Body of pancreas (tissue), 4 donors: ENCODE data around the gene KMT2C. TPM values are rescaled to one million over a fixed set of nuclear protein-coding genes. Genes with fewer than 3 reads are reported as not detected.
A peak's percentile ranks its signal among the peaks of the same experiment; 100 is the strongest.
"Not testable (repeated sequence)": the region's sequence is repeated elsewhere in the genome, so short reads cannot be mapped to it uniquely, and the experiment has no call there.

Source experiments
- ATAC-seq: fragments of 150-250 bp; one replicate; pipeline ENCODE4 v1.9.1; 2016
- DNase-seq, 4 donors: peaks; one replicate each; pipeline ENCODE4 v3.0.0-alpha.2; 2019
- H3K27ac ChIP-seq, 4 donors: fragments of 200-600 bp; sonication (generic); 1 replicate in 3 of 4; 2 replicates in 1 of 4; pipeline versions ENCODE4 v1.5.1 to v1.6.1; 2016 to 2019; ENCODE audit warnings: mild to moderate bottlenecking in 1 of 4, mixed read lengths in 1 of 4, moderate library complexity in 1 of 4
- H3K27me3 ChIP-seq, 2 donors: fragments of 200-600 bp; sonication (generic); one replicate each; pipeline ENCODE4 v1.6.0; 2016; ENCODE audit warnings: mild to moderate bottlenecking in 1 of 2
- H3K36me3 ChIP-seq, 2 donors: fragments of 200-600 bp; sonication (generic); replicated peaks in 1 of 2; 2 replicates each; pipeline ENCODE4 v1.5.1; 2016; ENCODE audit warnings: low read depth in 2 of 2; ENCODE audit not compliant: insufficient read depth in 1 of 2
- H3K4me1 ChIP-seq: fragments of 200-600 bp; sonication (generic); one replicate; pipeline ENCODE4 v1.6.0; 2016
- H3K4me3 ChIP-seq, 2 donors: fragments of 200-600 bp; sonication (generic); 1 replicate in 1 of 2; 2 replicates in 1 of 2; pipeline ENCODE4 v1.5.1; 2016 to 2019
- H3K9me3 ChIP-seq, 3 donors: fragments of 200-600 bp; sonication (generic); 1 replicate in 2 of 3; 2 replicates in 1 of 3; pipeline ENCODE4 v1.5.1; 2016
- WGBS, 2 donors: methylation state at CpG; one replicate each; pipeline ENCODE4 v1.1.5; 2017; 5-methylcytosine and 5-hydroxymethylcytosine counted together
- intact Hi-C: fragments of 100-400 bp; cut with DNase I; formaldehyde crosslinking; loops from one replicate; pipeline ENCODE4 v1.15.1; 2023
- total RNA-seq, 2 donors: library from RNA; depleted of rRNA; stranded (reverse); fragments of >200 nt; gene quantifications; one replicate each; pipeline ENCODE4 v1.1.0, GENCODE V29; 2016

Gene KMT2C
- total RNA-seq, 2 donors from 2014 or later: 58.9 to 71.5 TPM

DNA sequence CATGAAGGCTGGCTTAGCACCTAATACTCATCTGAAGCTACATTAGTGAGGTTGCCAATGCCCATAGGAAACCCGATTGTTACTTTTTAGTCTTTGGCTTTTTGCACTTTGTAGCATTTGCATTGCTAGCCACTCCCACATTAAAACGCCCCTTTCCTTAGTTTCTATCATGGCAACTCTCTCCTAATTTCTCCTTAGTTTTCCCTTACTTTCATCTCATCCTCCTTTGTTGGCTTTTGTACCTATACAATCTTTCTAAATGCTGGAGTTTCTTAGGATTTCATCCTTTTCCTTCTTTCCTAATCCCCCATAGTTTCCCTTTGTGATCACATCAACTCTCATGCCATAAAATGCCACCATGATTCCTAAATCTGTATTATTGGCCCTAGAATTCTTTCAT lies 168.9 kb downstream of the KMT2C start:
- H3K4me1 ChIP-seq: peaks cover 12% of the 10 kb centered on the region
- H3K27ac ChIP-seq, intact Hi-C loops, H3K9me3 ChIP-seq, DNase-seq, H3K4me3 ChIP-seq, ATAC-seq, H3K27me3 ChIP-seq, H3K36me3 ChIP-seq: not testable (repeated sequence)
- WGBS, 2 donors: 83 to 91% methylated on average over 2 of the region's 2 CpGs

DNA sequence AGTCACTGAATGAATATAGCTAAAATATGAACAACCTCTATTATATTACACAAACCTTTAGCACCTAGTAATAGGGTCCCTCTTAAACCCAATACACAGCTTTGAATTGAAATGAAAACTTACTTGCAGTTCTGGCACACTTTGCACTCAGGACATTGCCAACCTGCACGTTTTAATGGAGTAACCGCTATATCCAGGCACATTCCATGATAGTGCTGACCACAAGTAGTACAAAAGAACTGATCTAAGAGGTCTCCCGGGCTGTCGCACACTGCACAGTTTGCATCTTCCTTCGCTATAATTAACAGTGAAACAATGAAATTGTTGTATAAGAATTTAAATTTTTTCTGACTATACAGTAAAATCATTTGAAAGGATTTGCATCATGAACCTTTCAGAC lies 170.9 kb downstream of the KMT2C start:
- not testable (repeated sequence) for H3K4me3 ChIP-seq

DNA sequence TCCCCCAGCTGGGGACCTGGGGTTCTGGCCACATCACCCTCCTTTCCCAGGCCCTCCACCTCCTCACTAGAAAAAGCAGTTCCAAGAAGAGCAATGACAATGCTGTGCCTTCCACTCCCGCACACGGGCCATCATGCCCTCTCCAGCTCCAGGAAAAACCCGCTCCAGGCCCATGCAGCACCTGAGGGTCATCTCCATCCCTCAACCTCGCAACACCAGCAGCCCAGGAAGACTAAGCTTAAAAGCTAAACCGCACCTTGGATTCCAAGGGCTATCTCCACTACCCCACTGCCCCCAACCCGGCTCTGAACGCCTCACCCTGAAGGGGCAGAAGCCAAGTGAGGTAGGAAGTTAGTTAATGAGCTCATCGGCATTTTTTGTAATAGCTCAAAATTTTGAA lies 173.7 kb downstream of the KMT2C start:
- H3K27ac ChIP-seq, intact Hi-C loops, H3K4me3 ChIP-seq, DNase-seq, H3K4me1 ChIP-seq, H3K36me3 ChIP-seq, H3K27me3 ChIP-seq, H3K9me3 ChIP-seq, ATAC-seq: not testable (repeated sequence)
- WGBS, 2 donors: 88 to 97% methylated on average over 8 of the region's 8 CpGs

More for the DNA sequence above, 170.9 kb downstream of the KMT2C start:
- DNase-seq, H3K9me3 ChIP-seq, ATAC-seq, H3K4me1 ChIP-seq, H3K27ac ChIP-seq, intact Hi-C loops, H3K36me3 ChIP-seq, H3K27me3 ChIP-seq: not testable (repeated sequence)
- WGBS, 2 donors: 68 to 74% methylated on average over 5 of the region's 5 CpGs

DNA sequence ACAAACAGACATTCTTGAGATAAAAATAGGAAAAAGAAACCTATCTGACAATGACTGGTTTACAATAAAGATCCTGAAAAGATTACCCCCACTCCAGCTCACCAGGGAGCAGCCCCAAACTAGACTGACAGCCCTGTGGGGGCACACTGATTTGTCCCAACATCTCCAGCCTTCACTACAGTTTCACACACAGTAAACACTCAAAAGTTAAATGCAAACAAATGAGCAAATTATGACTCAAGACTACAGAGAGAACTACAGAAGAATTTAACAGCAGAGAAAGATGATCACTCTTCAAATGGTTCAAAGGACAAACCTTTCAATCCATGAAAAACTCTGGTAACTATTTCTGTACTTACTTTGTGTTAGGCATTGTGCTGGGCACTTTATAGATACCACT lies 176.2 kb downstream of the KMT2C start:
- not testable (repeated sequence) for ATAC-seq

DNA sequence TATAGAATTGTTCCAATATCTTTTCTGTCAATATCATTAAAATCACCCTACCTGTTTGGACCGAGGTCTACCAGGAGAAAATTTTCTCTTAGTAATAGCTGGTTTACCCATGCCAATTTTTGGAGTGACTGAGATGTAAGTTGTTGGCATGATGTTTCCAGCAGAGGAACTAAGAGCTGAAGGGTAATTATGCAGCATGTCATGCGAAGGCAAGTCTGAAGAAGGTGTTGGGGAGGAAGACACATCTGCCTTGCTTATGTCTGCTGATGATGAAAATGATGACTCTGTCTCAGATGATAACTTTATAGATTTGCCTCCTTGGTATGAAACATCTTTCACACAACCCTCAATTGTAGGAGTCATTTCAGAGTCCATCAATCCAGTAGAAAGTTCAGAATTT lies 188.0 kb downstream of the KMT2C start:
- ATAC-seq, H3K9me3 ChIP-seq, H3K4me1 ChIP-seq, H3K27ac ChIP-seq, H3K27me3 ChIP-seq, H3K36me3 ChIP-seq, H3K4me3 ChIP-seq, DNase-seq, intact Hi-C loops: not testable (repeated sequence)
- WGBS, 2 donors: 65 to 83% methylated on average over 2 of the region's 2 CpGs

More for the DNA sequence above, 176.2 kb downstream of the KMT2C start:
- H3K36me3 ChIP-seq, H3K27ac ChIP-seq, intact Hi-C loops, H3K4me3 ChIP-seq, H3K9me3 ChIP-seq, DNase-seq, H3K4me1 ChIP-seq, H3K27me3 ChIP-seq: not testable (repeated sequence)

DNA sequence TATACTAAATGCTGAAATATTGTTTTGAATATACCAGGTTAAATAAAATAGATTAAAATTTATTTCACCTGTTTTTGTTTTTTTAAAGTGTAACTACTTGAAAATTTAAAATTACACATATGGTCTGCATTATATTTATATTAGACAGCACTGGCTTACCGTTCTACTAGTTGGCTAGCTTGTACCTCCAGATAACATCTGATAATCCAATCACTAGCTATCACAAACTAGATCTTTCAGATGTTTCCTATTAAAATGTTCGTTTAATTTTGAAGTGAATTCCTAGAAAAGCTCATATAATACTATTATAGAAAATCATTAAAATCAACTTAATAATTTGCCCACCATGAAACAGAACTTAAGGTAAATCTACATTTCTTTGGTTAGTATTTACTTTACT lies 190.4 kb downstream of the KMT2C start:
- H3K36me3 ChIP-seq, H3K27me3 ChIP-seq, H3K9me3 ChIP-seq, H3K4me1 ChIP-seq, ATAC-seq, intact Hi-C loops, H3K27ac ChIP-seq, H3K4me3 ChIP-seq, DNase-seq: not testable (repeated sequence)
- WGBS, 2 donors: 57 to 64% methylated on average over 2 of the region's 2 CpGs

DNA sequence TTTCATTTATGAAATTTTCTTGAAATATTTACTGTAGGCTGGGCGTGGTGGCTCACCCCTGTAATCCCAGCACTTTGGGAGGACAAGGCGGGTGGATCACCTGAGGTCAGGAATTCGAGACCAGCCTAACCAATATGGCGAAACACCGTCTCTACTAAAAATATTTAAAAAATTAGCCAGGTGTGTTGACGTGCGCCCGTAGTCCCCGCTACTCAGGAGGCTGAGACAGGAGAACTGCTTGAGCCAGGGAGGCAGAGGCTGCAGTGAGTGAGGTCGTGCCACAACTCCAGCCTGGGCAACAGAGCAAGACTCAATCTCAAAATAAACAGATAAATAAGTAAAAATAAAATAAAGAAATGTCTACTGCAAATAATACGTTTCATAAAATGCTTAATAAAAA lies 192.3 kb downstream of the KMT2C start:
- H3K27me3 ChIP-seq, H3K9me3 ChIP-seq, H3K4me1 ChIP-seq, H3K27ac ChIP-seq, DNase-seq, H3K4me3 ChIP-seq, intact Hi-C loops, ATAC-seq, H3K36me3 ChIP-seq: not testable (repeated sequence)
- WGBS, 2 donors: 93 to 98% methylated on average over 11 of the region's 11 CpGs

DNA sequence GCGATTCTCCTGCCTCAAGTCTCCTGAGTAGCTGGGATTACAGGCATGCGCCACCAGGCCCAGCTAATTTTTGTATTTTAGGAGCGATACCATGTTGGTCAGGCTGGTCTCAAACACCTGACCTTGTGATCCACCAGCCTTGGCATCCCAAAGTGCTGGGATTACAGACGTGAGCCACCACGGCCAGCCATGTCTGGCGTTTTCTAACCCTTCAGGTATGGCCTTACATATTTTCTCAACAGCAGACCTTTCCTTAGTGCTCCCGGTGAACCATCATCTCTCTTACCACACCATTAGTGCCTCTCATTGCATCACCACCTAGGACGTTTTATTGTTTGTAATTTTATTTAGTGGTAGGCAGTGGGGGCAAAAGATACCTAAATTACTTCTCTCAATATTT lies 194.5 kb downstream of the KMT2C start:
- 79 to 85% methylated on average over 8 of the region's 8 CpGs for WGBS, 2 donors
- intact Hi-C loops, H3K27me3 ChIP-seq: not testable (repeated sequence)

DNA sequence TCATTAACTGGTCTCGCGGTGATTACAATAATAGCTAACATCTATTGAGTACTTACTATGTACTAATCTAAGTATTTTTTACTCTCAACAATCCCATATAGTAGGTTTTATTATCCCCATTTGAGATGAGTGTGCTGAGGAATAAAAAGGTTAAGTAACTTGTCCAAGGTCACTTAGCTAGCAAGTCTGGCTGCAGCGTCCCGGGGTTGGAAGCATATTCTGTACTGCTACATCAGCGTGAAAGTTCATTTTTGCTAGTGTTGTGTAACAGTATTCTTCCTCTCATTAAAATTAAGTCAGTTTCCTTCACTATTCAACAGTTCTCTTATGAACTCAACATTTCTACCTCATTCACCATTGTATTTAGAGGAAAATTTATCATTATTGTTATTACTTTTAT lies 199.5 kb downstream of the KMT2C start:
- WGBS, 2 donors: 60 to 64% methylated on average over 5 of the region's 5 CpGs

More for the DNA sequence above, 194.5 kb downstream of the KMT2C start:
- not testable (repeated sequence) for H3K4me1 ChIP-seq, H3K36me3 ChIP-seq, DNase-seq, ATAC-seq, H3K27ac ChIP-seq, H3K4me3 ChIP-seq, H3K9me3 ChIP-seq

DNA sequence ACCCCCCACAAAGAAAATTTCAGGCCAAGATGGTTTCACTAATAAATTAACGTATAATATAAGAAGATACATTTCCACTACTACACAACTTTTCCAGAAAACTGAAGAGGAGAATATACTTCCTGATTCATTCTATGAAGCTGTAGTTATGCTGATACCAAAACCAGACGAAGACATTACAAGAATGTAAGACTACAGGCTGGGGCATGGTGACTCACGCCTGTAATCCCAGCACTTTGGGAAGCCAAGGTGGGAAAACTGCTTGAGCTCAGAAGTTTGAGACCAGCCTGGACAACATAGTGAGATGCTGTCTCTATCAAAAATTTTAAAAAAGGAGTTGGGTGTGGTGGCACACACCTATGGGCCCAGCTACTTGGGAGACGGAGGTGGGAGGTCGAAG lies 201.4 kb downstream of the KMT2C start:
- H3K4me3 ChIP-seq, H3K9me3 ChIP-seq, ATAC-seq, intact Hi-C loops, DNase-seq, H3K27me3 ChIP-seq, H3K36me3 ChIP-seq, H3K27ac ChIP-seq, H3K4me1 ChIP-seq: not testable (repeated sequence)
- WGBS, 2 donors: 94 to 97% methylated on average over 5 of the region's 5 CpGs

More for the DNA sequence above, 199.5 kb downstream of the KMT2C start:
- H3K9me3 ChIP-seq, intact Hi-C loops, H3K36me3 ChIP-seq, H3K4me3 ChIP-seq, H3K27me3 ChIP-seq, ATAC-seq, H3K27ac ChIP-seq, H3K4me1 ChIP-seq: not testable (repeated sequence)
- peak in 2 of 4 donors; percentile 18 to 30 for DNase-seq
